GM18867 (cell line): Measurements from ENCODE around the gene EP300.
A peak's percentile ranks its signal among the peaks of the same experiment; 100 is the strongest.
"Not testable (repeated sequence)": the region's sequence is repeated elsewhere in the genome, so short reads cannot be mapped to it uniquely, and the experiment has no call there.

Experiments used
- ATAC-seq: cut with Tn5 transposase; IDR thresholded peaks from one replicate; pipeline ENCODE4 v1.9.1; 2021; ENCODE audit warnings: mild to moderate bottlenecking, moderate library complexity; ENCODE audit not compliant: unreplicated experiment

EP300 gene

DNA sequence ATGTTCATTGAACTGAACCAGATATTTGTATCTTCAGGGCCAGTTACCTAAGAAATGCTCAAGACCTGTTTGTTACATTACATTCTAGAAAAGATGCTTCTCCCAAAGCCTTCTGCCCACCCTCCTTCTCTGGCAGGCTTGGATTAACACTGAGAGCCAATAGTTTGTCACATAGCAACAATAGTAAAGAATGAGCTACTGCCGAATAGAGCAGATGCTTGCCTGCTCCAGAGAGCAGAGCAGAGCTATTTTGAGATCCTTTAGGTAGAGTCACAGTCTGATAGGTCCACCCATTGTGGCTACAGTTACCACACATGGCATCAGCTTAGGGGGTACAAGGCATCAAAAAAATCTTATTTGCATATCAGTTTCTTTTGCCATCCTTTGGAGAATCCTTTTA is 13.5 kb upstream of the EP300 start:
- no peak for ATAC-seq

DNA sequence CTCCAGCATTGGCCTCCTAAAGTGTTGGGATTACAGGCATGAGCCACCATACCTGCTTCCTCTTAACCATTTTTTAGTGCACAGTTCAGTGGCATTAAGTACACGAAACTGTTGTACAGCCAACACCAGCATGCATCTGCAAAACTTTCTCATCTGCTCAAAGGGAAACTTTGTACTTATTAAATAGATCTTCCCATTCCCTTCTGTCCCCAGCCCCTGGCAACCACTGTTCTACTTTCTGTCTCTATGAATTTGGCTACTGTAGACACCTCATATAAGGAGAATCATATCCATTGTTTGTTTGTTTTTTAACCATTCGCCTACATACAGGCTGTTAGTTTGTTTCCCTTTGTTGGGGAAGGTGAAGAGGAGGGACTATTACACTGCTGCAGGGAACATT is 6.5 kb upstream of the EP300 start:
- no peak for ATAC-seq

DNA sequence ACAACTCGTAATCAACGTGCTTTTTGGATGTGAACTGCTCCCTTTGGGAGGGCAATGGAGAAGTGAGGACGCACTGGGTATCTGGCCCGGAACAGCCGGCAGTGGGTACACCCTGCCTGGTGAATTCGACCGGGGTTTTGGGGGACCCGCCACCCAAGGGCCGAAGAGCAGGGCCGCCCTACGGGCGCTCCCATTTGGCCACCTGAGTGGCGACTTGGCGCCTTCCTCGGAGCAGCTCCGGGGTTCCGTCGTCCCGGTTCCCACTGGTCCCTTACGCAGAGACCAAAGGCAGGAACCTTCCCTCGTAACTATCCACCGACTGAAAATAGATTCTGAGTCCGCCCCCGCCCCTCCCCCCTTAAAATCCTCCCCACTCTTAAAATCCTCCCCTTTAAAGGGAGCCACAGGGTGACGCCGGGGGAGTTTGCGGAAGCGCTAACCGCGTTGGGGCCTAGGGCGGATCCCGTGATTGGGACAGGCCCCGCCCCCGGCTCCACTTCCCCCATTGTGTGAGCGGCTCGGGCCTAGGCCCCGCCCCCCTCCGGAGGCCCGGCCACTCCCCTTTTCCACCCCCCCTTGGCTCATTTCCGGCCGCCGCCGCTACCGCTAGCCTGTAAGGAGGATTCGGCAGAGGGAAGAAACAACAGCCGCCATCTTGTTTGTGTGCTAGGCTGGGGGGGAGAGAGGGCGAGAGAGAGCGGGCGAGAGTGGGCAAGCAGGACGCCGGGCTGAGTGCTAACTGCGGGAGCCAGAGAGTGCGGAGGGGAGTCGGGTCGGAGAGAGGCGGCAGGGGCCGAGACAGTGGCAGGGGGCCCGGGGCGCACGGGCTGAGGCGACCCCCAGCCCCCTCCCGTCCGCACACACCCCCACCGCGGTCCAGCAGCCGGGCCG is 1.0 kb upstream of the EP300 start:
- peak; percentile 75 for ATAC-seq

DNA sequence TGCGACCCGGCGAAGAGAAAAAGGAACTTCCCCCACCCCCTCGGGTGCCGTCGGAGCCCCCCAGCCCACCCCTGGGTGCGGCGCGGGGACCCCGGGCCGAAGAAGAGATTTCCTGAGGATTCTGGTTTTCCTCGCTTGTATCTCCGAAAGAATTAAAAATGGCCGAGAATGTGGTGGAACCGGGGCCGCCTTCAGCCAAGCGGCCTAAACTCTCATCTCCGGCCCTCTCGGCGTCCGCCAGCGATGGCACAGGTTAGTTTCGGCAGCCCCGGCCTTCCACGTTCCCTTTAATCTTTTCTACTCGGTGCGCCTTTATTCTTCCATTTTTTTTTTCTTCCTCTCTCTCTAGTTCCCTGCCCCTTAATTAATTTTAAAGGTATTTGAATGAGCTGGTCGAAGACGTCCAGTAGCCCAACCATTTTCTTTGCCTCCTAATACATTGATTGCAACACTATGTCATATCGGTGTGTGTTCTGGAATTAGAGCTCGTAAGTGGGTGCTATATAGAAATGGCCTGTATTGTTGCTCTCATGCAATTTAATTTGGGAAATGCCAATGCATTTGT is 537 bp downstream of the EP300 start:
- ATAC-seq, result peak; percentile 4

- no peak for ATAC-seq
Measured at GRCh38 chr22:41094041-41094593, 1.7 kb downstream of the EP300 start.

DNA sequence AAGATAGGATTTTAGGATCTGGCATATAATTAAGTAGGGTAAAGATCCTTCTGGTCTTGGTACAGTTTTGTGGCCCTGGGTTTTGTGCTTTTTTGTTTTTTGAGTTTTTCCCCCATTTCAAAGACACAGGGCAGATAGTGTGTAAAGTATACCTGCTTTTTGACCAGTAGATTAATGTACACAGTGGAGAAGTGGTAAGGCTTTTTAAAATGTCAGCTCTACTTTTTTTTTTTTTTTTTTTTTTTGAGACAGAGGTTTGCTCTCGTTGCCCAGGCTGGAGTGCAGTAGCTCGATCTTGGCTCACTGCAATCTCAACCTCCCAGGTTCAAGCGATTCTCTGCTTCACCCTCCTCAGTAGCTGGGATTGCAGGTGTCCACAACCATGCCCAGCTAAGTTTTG is 4.0 kb downstream of the EP300 start:
- ATAC-seq, result no peak

DNA sequence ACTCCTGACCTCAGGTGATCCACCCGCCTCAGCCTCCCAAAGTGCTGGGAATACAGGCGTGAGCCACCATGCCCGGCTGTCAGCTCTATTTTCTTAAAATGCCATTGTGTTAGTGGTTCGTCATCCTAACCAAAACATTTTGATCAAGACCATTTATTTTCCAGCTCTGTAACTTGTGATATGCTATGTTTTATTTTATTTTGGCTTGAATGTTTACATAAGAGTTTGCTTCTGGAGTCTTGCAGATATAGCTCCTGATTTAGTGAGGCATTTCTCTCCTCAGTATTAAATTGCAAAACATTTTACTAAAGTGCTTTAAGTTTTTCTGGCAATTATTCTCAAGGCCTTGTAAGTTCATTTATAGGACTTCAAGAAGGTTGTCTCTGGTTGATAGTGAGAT is 4.4 kb downstream of the EP300 start:
- ATAC-seq, result no peak

DNA sequence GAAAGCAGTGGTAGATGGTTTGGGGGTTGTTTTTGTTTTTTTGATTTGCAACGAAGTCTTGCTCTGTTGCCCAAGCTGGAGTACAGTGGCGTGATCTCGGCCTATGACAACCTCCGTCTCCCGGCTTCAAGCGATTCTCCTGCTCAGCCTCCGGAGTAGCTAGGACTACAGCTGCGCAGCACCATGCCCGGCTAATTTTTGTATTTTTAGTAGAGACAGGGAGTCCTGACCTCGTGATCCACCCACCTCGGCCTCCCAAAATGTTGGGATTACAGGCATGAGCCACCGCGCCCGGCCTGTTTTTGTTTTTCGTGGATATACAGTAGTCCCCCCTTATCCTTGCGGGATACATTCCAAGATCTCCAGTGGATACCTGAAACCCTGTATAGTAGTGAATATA is 6.6 kb downstream of the EP300 start:
- ATAC-seq, result no peak

DNA sequence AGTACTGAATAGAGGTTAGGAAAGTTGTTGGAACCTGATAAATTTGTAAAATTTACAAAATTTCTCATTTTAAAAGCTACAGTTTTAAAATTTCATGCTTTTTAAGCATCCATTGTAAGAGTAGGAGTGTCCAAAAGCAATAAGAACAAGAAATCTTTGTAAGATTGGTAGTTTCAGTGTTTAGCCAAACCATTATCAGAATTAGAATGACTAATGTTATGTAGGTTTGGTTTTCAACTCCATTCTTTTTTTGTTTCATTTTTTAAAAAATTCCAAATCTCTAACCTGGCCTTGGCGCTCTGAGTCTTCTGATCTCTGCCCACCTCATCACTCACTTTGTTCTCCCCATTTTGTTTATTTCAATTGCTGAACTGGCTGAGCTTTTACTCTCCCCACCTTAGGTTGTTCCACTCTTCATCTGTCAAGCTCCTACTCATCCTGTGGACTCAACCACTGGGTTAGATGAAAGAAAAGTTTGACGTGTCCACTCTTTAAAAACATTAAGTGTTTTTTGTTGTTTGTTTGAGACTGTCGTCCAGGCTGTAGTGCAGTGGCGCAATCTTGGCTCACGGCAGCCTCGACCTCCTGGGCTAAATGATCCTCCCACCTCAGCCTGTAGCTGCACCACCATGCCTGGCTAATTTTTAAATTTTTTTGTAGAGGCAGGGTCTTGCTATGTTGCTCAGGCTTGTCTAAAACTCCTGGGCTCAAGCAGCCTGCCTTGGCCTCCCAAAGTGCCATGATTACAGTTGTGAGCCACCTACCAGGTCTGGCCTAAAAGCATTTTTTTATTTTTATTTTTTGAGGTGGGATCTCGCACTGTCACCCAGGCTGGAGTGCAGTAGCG is 14.0 kb downstream of the EP300 start:
- ATAC-seq, result no peak

- ATAC-seq, result not testable (repeated sequence)
Measured at GRCh38 chr22:41106969-41107325, 14.6 kb downstream of the EP300 start.

GRCh38 chr22:41110968-41111367 is 18.6 kb downstream of the EP300 start:
- no peak for ATAC-seq

DNA sequence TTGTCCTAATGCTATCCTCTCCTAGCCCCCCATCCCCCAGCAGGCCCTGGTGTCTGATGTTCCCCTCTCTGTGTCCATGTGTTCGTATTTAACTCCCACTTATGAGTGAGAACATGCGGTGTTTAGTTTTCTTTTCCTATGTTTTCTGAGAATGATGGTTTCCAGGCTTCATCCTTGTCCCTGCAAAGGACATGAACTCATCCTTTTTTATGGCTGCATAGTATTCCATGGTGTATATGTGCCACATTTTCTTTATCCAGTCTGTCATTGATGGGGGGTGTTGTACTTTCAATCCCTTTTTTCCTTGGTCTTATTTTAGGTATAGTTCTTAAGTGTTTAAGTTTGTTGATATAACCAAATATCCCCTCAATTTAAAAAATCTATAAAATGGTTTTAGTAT is 23.9 kb downstream of the EP300 start:
- ATAC-seq, result no peak

DNA sequence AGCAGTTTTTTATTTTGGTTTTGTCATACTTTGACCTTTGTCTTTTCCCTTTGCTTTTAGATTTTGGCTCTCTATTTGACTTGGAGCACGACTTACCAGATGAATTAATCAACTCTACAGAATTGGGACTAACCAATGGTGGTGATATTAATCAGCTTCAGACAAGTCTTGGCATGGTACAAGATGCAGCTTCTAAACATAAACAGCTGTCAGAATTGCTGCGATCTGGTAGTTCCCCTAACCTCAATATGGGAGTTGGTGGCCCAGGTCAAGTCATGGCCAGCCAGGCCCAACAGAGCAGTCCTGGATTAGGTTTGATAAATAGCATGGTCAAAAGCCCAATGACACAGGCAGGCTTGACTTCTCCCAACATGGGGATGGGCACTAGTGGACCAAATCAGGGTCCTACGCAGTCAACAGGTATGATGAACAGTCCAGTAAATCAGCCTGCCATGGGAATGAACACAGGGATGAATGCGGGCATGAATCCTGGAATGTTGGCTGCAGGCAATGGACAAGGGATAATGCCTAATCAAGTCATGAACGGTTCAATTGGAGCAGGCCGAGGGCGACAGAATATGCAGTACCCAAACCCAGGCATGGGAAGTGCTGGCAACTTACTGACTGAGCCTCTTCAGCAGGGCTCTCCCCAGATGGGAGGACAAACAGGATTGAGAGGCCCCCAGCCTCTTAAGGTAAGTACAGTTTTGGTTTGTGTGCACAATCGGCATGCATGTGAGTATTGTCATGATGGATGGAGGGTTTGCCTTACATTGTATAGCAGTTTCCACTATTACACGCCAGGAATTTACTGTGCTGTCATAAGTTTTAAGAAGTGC is 25.0 kb downstream of the EP300 start:
- ATAC-seq, result no peak

DNA sequence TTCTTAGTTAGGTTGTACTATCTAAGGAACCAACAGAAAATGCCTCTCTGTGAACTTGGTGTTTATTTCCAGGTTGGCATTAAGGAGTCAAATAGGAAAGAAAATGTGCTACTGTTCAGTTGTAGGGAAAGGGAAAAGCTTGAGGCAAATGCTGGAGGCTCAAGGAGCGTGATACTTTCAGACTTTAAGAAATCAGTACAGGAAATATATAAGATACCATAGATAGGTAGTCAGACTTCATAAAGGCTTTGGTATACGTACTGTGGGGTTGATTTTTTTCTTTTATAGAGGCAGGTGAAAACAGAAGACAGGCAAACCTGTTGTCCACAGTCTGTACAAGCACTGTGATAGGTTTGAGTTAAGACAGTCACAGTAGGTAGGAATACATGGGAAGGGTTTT is 30.8 kb downstream of the EP300 start:
- no peak for ATAC-seq

- no peak for ATAC-seq
Measured at GRCh38 chr22:41124086-41124485, 31.7 kb downstream of the EP300 start.

GRCh38 chr22:41127451-41127850 is 35.1 kb downstream of the EP300 start:
- ATAC-seq, result no peak

GRCh38 chr22:41128606-41129005 is 36.2 kb downstream of the EP300 start:
- no peak for ATAC-seq

DNA sequence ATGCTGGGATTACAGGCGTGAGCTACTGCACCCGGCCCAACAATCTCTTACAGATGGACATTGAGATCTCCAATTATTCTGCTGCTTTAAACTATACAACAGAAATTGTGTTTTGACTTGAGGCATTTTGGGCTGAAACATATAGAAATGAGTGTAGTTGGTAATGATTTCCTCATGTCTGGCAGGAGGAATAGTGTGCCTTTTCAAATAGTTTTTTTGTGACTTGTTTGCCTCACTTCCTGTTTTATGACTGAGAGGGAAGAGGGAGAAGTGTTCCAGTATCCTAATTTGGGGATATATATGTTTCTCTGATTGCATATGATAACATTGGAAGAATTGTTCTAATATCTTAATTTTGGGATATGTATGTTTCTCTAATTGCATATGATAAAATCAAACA is 40.2 kb downstream of the EP300 start:
- ATAC-seq, result no peak

- ATAC-seq, result no peak
Measured at GRCh38 chr22:41140365-41140957, 48.1 kb downstream of the EP300 start.

- not testable (repeated sequence) for ATAC-seq
Measured at GRCh38 chr22:41145921-41146320, 53.5 kb downstream of the EP300 start.
